ENCODE results near the gene ZP1. TPM values are rescaled to one million over a fixed set of nuclear protein-coding genes. Genes with fewer than 3 reads are reported as not detected.

Gene ZP1
- total and polyA plus RNA-seq, 8 donors = 0.43 to 8.6 (median 2.4) TPM; not detected in 4

DNA sequence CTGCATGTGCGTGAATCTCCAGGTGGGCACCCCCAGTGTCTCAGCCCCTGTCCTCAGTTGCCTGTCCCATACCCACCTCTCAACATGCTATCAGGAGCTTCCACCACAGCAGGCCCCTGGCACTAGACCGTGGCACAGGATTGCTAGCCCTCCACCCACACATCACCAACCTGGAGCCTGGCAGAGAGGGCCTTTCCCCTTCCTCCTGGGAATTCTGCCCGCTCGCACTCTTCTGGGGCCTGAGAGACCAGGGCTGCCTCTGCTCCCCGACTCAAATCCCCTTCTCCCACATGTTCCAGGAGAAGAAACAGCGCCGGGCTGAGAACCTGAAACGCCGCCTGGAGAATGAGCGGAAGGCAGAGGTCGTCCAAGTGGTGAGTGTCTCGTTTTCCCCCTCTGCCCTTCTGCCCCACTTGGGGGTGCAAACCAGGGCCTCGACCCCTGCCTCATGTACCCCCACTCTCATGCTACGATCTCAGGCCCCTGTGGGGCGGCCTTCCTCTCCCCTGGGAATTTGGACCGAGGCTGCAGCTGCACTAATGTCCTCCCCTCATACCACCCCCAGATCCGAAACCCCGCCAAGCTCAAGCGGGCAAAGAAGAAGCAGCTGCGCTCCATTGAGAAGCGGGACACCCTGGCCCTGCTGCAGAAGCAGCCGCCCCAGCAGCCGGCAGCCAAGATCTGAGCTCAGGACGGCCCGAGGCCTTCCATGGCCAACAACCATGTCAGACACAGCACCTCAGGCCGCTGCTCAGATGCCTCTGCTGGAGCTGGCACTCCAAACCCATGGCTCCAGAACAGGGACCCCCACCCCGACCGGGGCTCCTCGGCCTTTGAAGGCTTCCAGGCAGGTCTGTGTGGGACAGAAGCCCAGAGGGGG lies 17.5 kb upstream of the ZP1 start:
- intact Hi-C loops (cut with DNase I; ENCODE audit: low total_unique reads) = no loop called here
- peaks cover 13 to 35% (median 25%) of the 10 kb centered on the region in 4 donors for H3K4me1 ChIP-seq
- no peaks in the 10 kb centered on the region for H3K9me3 ChIP-seq
- H3K36me3 ChIP-seq = peaks cover 29 to 74% (median 54%) of the 10 kb centered on the region in 4 donors
- no peak for TF ChIP-seq CTCF (IDR thresholded peaks at IDR 0.05)
- no peak for TF ChIP-seq EP300 (IDR thresholded peaks at IDR 0.05)
- no peak for TF ChIP-seq POLR2A (IDR thresholded peaks at IDR 0.05)
- TF ChIP-seq POLR2AphosphoS5 (IDR thresholded peaks at IDR 0.05) = no peak
- peaks cover 0 to 7% (median 0%) of the 10 kb centered on the region in 3 donors for H3K27me3 ChIP-seq
- no peak overlapping the region for H3K27ac ChIP-seq
- 87 to 92% (median 90%) methylated on average over 25 to 29 of the region's 29 CpGs for WGBS, 5 donors
- no peak for DNase-seq
- no peak overlapping the region for H3K4me3 ChIP-seq

GRCh38 chr11:60851327-60852104 lies 15.8 kb upstream of the ZP1 start:
- peaks cover 29 to 62% (median 54%) of the 10 kb centered on the region in 4 donors for H3K36me3 ChIP-seq

GRCh38 chr11:60852117-60852981 lies 15.0 kb upstream of the ZP1 start:
- Histone ChIP-seq H3K4me3 (peak overlapping the region; percentile 32 to 45 (median 40)), H3K27me3 (peaks cover 0 to 11% (median 0%) of the 10 kb centered on the region in 3 donors), H3K36me3 (peaks cover 29 to 60% (median 51%) of the 10 kb centered on the region in 4 donors), H3K27ac (peak overlapping the region; percentile 74 to 84 (median 81)), H3K9me3 (no peaks in the 10 kb centered on the region), H3K4me1 (peaks cover 11 to 27% (median 14%) of the 10 kb centered on the region in 4 donors)
- DNase-seq = peak; percentile 71 to 81
- TF ChIP-seq POLR2A (IDR thresholded peaks at IDR 0.05) (no peak), POLR2AphosphoS5 (IDR thresholded peaks at IDR 0.05) (peak in 1 of 3 donors; percentile 10)
- WGBS, 5 donors = 24 to 54% (median 33%) methylated on average over 39 to 78 of the region's 78 CpGs
- intact Hi-C loops (cut with DNase I; ENCODE audit: low total_unique reads) = no loop called here

More at GRCh38 chr11:60851327-60852104, 15.8 kb upstream of the ZP1 start:
- WGBS, 5 donors = 82 to 88% (median 86%) methylated on average over 17 of the region's 17 CpGs
- H3K4me1 ChIP-seq = peaks cover 11 to 27% (median 14%) of the 10 kb centered on the region in 4 donors
- TF ChIP-seq EP300 (IDR thresholded peaks at IDR 0.05) (no peak), POLR2AphosphoS5 (IDR thresholded peaks at IDR 0.05) (no peak), POLR2A (IDR thresholded peaks at IDR 0.05) (no peak), CTCF (IDR thresholded peaks at IDR 0.05) (no peak)
- H3K27me3 ChIP-seq = peaks cover 0 to 11% (median 0%) of the 10 kb centered on the region in 3 donors
- peak overlapping the region; percentile 74 to 84 (median 81) for H3K27ac ChIP-seq
- peak overlapping the region; percentile 32 to 45 (median 40) for H3K4me3 ChIP-seq
- intact Hi-C loops (cut with DNase I; ENCODE audit: low total_unique reads) = no loop called here
- no peak for DNase-seq
- no peaks in the 10 kb centered on the region for H3K9me3 ChIP-seq

Measured in stomach (tissue), 9 donors.